GM18505 (cell line): ENCODE results near the gene CBLN3.

ENCODE experiments used
- ATAC-seq: cut with Tn5 transposase; IDR thresholded peaks from one replicate; pipeline ENCODE4 v1.9.1; 2021; ENCODE audit not compliant: unreplicated experiment
- POLR2A ChIP-seq: IDR thresholded peaks from 4 replicates; pipeline ENCODE4 v1.6.1; 2011; ENCODE audit warnings: borderline replicate concordance; ENCODE audit not compliant: insufficient read depth, insufficient read length; ENCODE audit errors: extremely low read depth

Gene CBLN3

GRCh38 chr14:24443053-24443665 lies 13.7 kb upstream of the CBLN3 start:
- TF ChIP-seq POLR2A, result no peak
- ATAC-seq, result no peak

GRCh38 chr14:24442240-24443052 lies 13.0 kb upstream of the CBLN3 start, which contains the start of gene SDR39U1:
Gene SDR39U1, minus strand, starts transcription at chr14:24442776. Its CDS starts 7 bp downstream, at chr14:24442769.
- peak; percentile 90 for ATAC-seq
- peak; percentile 92 for TF ChIP-seq POLR2A

- no peak for ATAC-seq
- no peak for TF ChIP-seq POLR2A
These were observed 12.4 kb upstream of the CBLN3 start for GRCh38 chr14:24441904-24442239.

- no peak for ATAC-seq
- TF ChIP-seq POLR2A, result no peak
These were observed 12.0 kb upstream of the CBLN3 start for GRCh38 chr14:24441485-24441884.

GRCh38 chr14:24440606-24441399 lies 11.3 kb upstream of the CBLN3 start:
- TF ChIP-seq POLR2A, result no peak

GRCh38 chr14:24439830-24440605 lies 10.6 kb upstream of the CBLN3 start:
- no peak for TF ChIP-seq POLR2A
- no peak for ATAC-seq

More at GRCh38 chr14:24440606-24441399, 11.3 kb upstream of the CBLN3 start:
- ATAC-seq, result no peak

GRCh38 chr14:24439257-24439656 lies 9.8 kb upstream of the CBLN3 start:
- ATAC-seq, result no peak
- no peak for TF ChIP-seq POLR2A

- no peak for ATAC-seq
These were observed 9.0 kb upstream of the CBLN3 start for GRCh38 chr14:24438223-24439097.

GRCh38 chr14:24437736-24438067 lies 8.2 kb upstream of the CBLN3 start:
- no peak for ATAC-seq
- TF ChIP-seq POLR2A, result no peak

More at GRCh38 chr14:24438223-24439097, 9.0 kb upstream of the CBLN3 start:
- no peak for TF ChIP-seq POLR2A

GRCh38 chr14:24437020-24437735 lies 7.7 kb upstream of the CBLN3 start:
- no peak for ATAC-seq
- peak; percentile 32 for TF ChIP-seq POLR2A

GRCh38 chr14:24436355-24437019 lies 7.0 kb upstream of the CBLN3 start:
- peak; percentile 46 for ATAC-seq
- no peak for TF ChIP-seq POLR2A
